SW480 (cell line): ENCODE measurements around the gene LTA4H.
"Not testable (repeated sequence)": the region's sequence is repeated elsewhere in the genome, so short reads cannot be mapped to it uniquely, and the experiment has no call there.

Experiments
- DNase-seq: peaks from one replicate; pipeline ENCODE4 v3.0.0-alpha.2; 2016; ENCODE audit warnings: low spot score

LTA4H gene

GRCh38 chr12:95990136-95990535, 45.3 kb downstream of the LTA4H start:
- no peak for DNase-seq

GRCh38 chr12:95989504-95990123, 45.8 kb downstream of the LTA4H start:
- DNase-seq, result no peak

GRCh38 chr12:95988506-95989275, 46.7 kb downstream of the LTA4H start:
- DNase-seq, result no peak

- DNase-seq, result no peak
Measured at GRCh38 chr12:95986635-95987570, 48.5 kb downstream of the LTA4H start.

GRCh38 chr12:95984682-95985081, 50.7 kb downstream of the LTA4H start:
- DNase-seq, result no peak

GRCh38 chr12:95982602-95983001, 52.8 kb downstream of the LTA4H start:
- DNase-seq, result no peak

- no peak for DNase-seq
Measured at GRCh38 chr12:95980437-95980836, 55.0 kb downstream of the LTA4H start.

GRCh38 chr12:95978774-95979173, 56.6 kb downstream of the LTA4H start:
- no peak for DNase-seq

- no peak for DNase-seq
Measured at GRCh38 chr12:95978351-95978750, 57.0 kb downstream of the LTA4H start.

- DNase-seq, result no peak
Measured at GRCh38 chr12:95977764-95978305, 57.6 kb downstream of the LTA4H start.

- no peak for DNase-seq
Measured at GRCh38 chr12:95976416-95976832, 59.0 kb downstream of the LTA4H start.

- no peak for DNase-seq
Measured at GRCh38 chr12:95975491-95975890, 59.9 kb downstream of the LTA4H start.

- no peak for DNase-seq
Measured at GRCh38 chr12:95974358-95974757, 61.0 kb downstream of the LTA4H start.

GRCh38 chr12:95972832-95973456, 62.4 kb downstream of the LTA4H start:
- DNase-seq, result no peak

- no peak for DNase-seq
Measured at GRCh38 chr12:95970905-95971304, 64.5 kb downstream of the LTA4H start.

GRCh38 chr12:95969116-95969515, 66.3 kb downstream of the LTA4H start:
- DNase-seq, result not testable (repeated sequence)

GRCh38 chr12:95967301-95967700, 68.1 kb downstream of the LTA4H start:
- no peak for DNase-seq

GRCh38 chr12:95966287-95966870, 69.0 kb downstream of the LTA4H start:
- DNase-seq, result no peak

- no peak for DNase-seq
Measured at GRCh38 chr12:95963096-95963495, 72.3 kb downstream of the LTA4H start.

- no peak for DNase-seq
Measured at GRCh38 chr12:95962222-95962621, 73.2 kb downstream of the LTA4H start.

GRCh38 chr12:95960241-95960640, 75.1 kb downstream of the LTA4H start:
- no peak for DNase-seq
